GM18907 (cell line): ENCODE results near the gene RHOT1.

Experiments used
- ATAC-seq: cut with Tn5 transposase; IDR thresholded peaks from one replicate; pipeline ENCODE4 v1.9.1; 2021; ENCODE audit warnings: mild to moderate bottlenecking, moderate library complexity; ENCODE audit not compliant: unreplicated experiment

The RHOT1 gene

DNA sequence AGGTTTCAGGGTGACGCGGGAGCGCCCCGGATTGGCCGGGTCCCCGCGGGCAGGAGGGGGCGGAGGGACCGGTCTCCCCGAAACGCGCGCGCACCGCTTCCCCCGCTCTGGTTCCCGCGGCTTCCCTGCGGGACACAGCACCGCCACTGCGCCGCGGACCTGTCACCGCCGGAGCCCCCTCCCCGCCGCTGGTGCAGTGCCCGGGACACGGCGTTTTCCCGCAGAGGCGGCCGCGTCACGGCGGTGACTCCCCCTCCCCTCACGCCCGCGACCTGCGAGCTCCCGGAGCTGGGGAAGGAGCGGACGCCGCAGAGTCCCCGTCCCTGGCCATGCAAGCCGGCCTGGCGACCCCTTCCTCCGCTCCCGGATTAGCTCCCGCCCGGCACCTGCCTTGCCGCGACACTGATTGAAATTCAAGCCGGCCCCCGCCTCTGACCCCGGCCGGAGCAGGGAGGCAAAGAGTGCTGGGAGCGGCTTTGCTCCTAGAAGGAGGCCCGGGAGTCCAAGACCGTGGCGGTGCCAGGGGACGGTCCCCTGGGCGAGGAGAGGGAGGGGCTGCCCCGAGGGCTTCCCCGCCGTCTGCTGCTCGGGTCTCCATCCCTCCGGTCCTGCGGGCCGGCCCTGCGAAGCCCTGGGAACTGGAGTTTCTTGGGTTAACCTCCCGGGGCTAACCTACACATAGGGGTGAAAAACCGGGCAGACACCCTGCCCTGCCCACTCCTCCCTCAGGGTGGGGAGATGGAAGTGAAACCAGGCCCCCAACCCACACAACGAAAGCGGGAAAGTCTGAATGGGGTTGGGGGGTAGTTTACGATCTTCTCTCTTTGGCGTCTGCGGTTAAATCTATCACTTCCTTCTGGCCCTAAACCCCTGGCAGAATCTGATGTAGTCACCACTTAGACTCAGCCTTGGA lies 124.3 kb downstream of the RHOT1 start:
- no peak for ATAC-seq

DNA sequence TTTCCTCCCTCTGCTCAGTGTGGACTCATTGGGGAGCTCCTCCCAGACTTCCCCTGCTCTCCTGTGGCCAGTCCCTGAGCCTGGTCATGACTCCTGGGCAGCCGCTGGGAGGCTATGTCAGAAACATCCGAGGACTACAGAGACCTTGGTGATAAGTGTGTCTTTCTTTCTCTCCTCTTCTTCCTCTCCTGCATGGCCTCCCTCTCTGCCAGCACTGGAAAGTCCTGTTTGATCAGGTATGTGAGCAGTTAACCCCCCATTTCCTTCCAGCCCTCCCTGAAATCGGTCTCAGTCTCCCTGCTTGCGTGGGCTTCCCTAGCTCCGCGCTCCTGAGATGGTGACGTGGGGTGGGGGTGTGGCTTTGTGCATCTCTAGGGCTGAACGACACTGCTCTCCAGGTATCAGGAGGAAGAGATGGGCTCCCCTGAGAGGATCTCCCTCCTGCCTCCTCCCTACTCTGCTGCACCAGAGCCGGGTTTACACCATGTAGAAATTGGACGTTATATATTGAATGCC lies 125.4 kb downstream of the RHOT1 start:
- ATAC-seq: no peak

DNA sequence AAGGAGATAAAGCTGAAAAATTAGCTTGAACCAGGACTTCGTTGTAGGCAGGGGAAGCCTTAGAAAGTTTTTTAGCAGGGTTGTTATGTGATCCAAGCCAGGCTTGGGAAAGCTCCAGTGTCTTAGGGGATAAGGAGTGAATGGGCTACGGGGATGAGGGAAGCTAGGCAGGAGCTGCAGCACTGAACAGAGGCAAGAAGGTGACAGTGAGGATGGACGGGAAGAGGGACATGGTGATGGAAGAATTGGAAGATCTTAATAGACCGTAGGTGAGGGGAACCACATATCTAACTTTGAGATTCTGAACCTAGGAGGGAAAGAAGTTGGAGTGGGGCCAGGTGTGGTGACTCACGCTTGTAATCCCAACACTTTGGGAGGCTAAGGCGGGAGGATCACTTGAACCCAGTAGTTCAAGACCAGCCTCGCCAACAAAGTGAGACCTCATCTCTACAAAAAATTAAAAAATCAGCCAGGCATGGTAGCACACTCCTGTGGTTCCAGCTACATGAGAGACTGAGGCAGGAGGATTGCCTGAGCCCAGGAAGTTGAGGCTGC lies 126.5 kb downstream of the RHOT1 start:
- ATAC-seq: no peak

DNA sequence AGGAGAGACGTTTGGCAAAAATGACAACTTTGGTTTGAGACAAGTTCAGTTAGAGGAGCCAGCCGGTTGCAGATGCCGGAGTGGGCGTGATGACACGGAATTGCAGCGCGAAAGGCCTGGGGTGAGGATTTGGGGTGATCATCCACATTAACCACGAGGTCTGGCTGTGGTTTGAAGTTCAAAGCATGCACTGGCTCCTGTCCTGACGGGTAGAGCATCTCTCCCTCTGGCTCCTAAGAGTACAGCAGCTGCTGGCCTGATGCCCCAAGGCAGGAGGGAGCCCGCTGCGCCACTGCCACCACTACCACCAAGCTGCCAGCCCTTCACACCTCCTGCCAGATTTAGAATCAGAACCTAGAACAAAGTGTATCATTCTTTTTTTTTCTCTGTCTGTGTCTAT lies 127.1 kb downstream of the RHOT1 start:
- ATAC-seq: no peak

DNA sequence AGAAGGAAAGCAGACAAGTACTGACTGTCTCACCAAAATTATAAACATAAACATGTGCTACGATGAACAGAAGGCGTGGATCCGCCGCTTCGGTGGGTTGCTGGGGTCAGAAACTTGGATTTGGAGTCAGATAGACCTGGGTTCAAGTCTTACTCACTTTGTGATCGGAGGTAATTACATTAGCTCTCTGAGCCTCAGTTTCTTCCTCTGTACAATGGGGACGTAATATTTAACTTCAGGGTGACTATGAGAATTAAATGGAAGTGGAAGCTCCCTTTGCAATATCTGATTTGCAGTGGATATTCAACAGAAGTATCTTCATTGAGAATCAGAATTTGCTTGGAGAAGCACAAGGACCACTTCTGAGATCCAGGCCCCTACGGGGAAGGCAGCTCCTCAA lies 129.5 kb downstream of the RHOT1 start:
- ATAC-seq: no peak

DNA sequence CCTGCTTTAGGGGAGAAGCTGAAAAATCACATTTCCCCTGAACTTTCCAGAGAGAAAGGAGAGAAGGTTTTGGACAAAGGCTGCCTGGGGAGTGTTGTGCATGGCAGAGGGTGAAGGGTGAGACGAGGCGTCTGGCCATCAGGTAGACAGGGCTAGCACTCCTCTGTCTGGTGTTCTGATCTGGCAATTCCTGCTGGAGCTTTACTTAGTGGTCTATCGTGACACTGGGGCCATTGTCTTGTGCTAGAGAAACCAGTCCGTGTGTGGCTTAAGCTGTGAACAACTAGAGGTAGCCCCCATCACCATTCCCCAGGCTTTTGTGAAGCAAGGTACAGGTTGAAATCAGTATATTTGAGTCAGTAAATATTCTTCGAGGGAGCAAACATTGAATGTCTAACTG lies 131.8 kb downstream of the RHOT1 start:
- no peak for ATAC-seq

DNA sequence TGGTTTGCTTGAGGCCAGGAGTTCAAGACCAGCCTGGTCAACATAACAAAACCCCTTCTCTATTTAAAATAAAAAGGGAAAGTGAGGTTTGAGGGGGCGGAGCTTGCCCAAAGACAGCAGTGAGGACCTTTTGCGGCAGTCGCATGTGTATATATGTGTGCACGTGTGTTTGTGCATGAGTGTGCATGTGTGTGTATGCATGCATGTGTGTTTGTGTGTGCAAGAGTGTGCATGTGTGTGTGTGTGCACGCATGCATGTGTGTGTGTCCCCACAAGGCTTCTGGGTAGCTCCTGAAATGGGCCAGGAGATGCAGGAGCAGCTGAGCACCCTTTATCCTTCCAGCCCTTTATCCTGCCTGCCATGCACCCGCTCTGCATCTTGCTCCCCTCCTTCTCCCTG lies 132.3 kb downstream of the RHOT1 start:
- no peak for ATAC-seq
